NT2/D1 (cell line): Measurements from ENCODE around the gene MEPE.
A peak's percentile ranks its signal among the peaks of the same experiment; 100 is the strongest.

Experiments used
- DNase-seq: peaks from one replicate; pipeline ENCODE4 v3.0.0-alpha.2; 2011; ENCODE audit warnings: low read depth, low spot score
- H3K27me3 ChIP-seq: 2 replicates; pipeline ENCODE4 v1.6.0; 2011; ENCODE audit warnings: mild to moderate bottlenecking; ENCODE audit not compliant: insufficient read length, insufficient read depth
- H3K36me3 ChIP-seq: 2 replicates; pipeline ENCODE4 v1.6.1; 2011; ENCODE audit warnings: mild to moderate bottlenecking, low read length, mixed read lengths; ENCODE audit not compliant: insufficient read depth, insufficient read length
- H3K4me1 ChIP-seq: 2 replicates; pipeline ENCODE4 v1.5.1; 2011; ENCODE audit not compliant: insufficient read depth, insufficient read length
- H3K4me3 ChIP-seq: 2 replicates; pipeline ENCODE4 v1.5.1; 2011; ENCODE audit warnings: low read depth; ENCODE audit not compliant: insufficient read length
- H3K9ac ChIP-seq: 2 replicates; pipeline ENCODE4 v1.6.0; 2011; ENCODE audit warnings: low read depth; ENCODE audit not compliant: insufficient read length
- H3K9me3 ChIP-seq: 2 replicates; pipeline ENCODE4 v1.5.1; 2011; ENCODE audit warnings: mild to moderate bottlenecking, low read length; ENCODE audit not compliant: insufficient read depth
- SUZ12 ChIP-seq: IDR thresholded peaks from 2 replicates; pipeline ENCODE4 v1.6.1; 2011; ENCODE audit not compliant: insufficient read length, insufficient read depth; ENCODE audit errors: extremely low read depth
- YY1 ChIP-seq: IDR thresholded peaks from 2 replicates; pipeline ENCODE4 v1.6.1; 2011; ENCODE audit not compliant: insufficient read length, insufficient read depth
- ZNF274 ChIP-seq: IDR thresholded peaks from 2 replicates; pipeline ENCODE4 v1.6.1; 2011; ENCODE audit warnings: mild to moderate bottlenecking, low read depth, low read length

Gene MEPE

DNA sequence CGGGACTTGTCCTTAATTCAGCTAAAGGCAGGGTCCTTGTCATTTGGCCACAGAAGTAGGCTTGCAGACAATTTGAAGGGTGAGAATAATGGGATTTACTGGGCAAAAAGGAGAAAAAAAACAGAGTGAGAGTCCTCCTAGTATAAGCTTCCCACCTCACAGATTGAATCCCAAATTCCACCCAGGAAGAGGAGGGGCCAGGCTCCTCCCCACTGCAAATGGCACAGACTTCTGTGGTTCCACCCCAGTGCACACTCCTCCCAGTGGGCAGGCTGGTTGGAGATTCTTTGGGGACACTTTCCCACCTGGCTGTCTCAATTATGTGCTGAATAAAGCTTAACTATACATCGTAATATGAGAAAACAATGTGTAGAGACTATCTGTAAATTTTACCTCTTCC lies 31.6 kb downstream of the MEPE start:
- Histone ChIP-seq H3K4me3 (no peak overlapping the region), H3K27me3 (no peaks in the 10 kb centered on the region), H3K9me3 (peaks cover 50% of the 10 kb centered on the region), H3K4me1 (peaks cover 2% of the 10 kb centered on the region), H3K9ac (no peak overlapping the region), H3K36me3 (no peaks in the 10 kb centered on the region)
- no peak for DNase-seq
- no peak for TF ChIP-seq YY1
- TF ChIP-seq ZNF274 = no peak
- TF ChIP-seq SUZ12 = no peak

DNA sequence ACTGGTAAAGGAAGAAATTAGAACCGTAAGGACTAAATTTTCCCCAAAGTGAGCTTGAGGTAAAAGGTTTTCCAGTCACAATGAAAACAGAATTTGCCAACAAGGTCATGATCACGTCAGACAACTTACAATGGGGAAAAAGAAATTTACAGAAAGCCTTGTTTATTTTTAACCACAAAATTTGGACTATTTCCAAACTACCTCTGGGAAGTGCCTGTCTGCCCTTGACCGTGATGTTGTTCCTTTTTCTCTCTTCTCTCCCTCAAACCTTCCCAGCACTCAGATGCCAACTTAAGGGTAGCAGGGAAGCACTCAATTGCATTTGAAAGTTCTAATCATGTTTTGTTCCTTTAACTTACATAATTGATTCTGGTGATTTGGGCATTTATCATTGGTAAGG lies 32.5 kb downstream of the MEPE start:
- H3K4me3 ChIP-seq = no peak overlapping the region
- H3K4me1 ChIP-seq = peaks cover 2% of the 10 kb centered on the region
- TF ChIP-seq YY1 = no peak
- TF ChIP-seq SUZ12 = no peak
- TF ChIP-seq ZNF274 = no peak
- DNase-seq = no peak
- no peaks in the 10 kb centered on the region for H3K27me3 ChIP-seq
- peak overlapping the region; percentile 61 for H3K9ac ChIP-seq
- H3K9me3 ChIP-seq = peaks cover 50% of the 10 kb centered on the region
- H3K36me3 ChIP-seq = no peaks in the 10 kb centered on the region

DNA sequence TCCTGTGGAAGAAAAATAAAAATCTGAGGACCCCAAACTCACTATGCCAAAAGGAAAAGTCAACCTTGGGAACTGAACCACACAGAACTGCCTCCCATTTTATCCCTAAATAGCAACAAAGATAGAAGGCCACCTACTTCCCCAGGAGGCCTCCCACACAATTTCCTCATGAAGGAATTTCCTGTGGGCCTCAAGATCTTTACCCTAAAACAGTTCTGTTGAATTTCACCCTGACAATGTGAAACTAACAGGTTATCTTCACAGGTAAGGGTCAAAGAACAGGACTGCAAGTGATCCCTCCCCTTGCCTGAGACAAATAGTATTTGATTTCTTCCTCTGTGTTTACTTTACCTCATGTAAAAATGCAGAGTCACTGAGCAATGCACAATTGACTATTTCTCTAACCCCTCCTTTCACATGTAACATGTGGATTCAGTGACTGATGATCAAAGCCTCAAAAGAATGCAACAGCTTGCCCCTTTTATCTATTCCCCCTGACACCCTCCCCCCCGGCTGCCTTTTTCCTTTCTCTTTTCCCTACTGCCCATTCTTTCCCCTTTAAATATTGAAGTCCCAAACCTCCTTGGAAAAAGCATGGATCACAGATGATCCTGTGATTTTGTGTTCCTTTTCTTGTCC lies 33.3 kb downstream of the MEPE start:
- peak; percentile 62 for DNase-seq
- H3K4me1 ChIP-seq = peaks cover 2% of the 10 kb centered on the region
- peaks cover 50% of the 10 kb centered on the region for H3K9me3 ChIP-seq
- H3K4me3 ChIP-seq = no peak overlapping the region
- no peaks in the 10 kb centered on the region for H3K27me3 ChIP-seq
- TF ChIP-seq SUZ12 (no peak), ZNF274 (no peak), YY1 (no peak)
- H3K9ac ChIP-seq = peak overlapping the region; percentile 61
- no peaks in the 10 kb centered on the region for H3K36me3 ChIP-seq

GRCh38 chr4:87868522-87868921 lies 35.8 kb downstream of the MEPE start:
- Histone ChIP-seq H3K4me1 (peaks cover 2% of the 10 kb centered on the region), H3K9ac (no peak overlapping the region), H3K36me3 (no peaks in the 10 kb centered on the region), H3K27me3 (no peaks in the 10 kb centered on the region), H3K4me3 (no peak overlapping the region), H3K9me3 (peaks cover 39% of the 10 kb centered on the region)
- no peak for DNase-seq
- TF ChIP-seq YY1 (no peak), SUZ12 (no peak), ZNF274 (no peak)

- TF ChIP-seq ZNF274 (no peak), YY1 (no peak), SUZ12 (no peak)
- no peak for DNase-seq
- H3K9ac ChIP-seq = no peak overlapping the region
These were observed 39.3 kb downstream of the MEPE start for GRCh38 chr4:87872028-87872427.

DNA sequence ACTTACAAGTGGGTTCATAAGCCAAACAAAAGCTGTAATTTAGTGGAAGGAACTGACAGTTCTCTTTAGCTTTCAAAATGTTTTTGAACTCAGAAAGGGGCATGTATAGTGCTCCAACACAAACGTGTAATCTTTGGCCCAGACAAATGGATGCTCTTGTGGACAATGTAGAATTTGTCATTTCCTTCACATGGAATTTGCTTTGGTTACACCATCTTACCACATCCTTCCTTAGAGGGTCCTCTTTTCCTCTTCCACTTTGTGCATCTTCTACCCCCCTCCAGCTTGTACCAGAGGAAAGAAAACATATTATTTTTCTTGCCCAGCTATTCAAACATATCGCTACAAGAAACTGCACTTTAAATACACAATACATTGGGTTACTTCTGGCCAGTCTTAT lies 42.4 kb downstream of the MEPE start:
- Histone ChIP-seq H3K36me3 (no peaks in the 10 kb centered on the region), H3K9ac (no peak overlapping the region), H3K9me3 (no peaks in the 10 kb centered on the region), H3K4me1 (no peaks in the 10 kb centered on the region), H3K4me3 (no peak overlapping the region), H3K27me3 (no peaks in the 10 kb centered on the region)
- TF ChIP-seq SUZ12 (no peak), ZNF274 (no peak), YY1 (no peak)
- no peak for DNase-seq

More at GRCh38 chr4:87872028-87872427, 39.3 kb downstream of the MEPE start:
- H3K36me3 ChIP-seq = no peaks in the 10 kb centered on the region
- no peaks in the 10 kb centered on the region for H3K27me3 ChIP-seq
- no peak overlapping the region for H3K4me3 ChIP-seq
- H3K9me3 ChIP-seq = peaks cover 9% of the 10 kb centered on the region; the same call in 1 of the 2 replicates
- no peaks in the 10 kb centered on the region for H3K4me1 ChIP-seq

DNA sequence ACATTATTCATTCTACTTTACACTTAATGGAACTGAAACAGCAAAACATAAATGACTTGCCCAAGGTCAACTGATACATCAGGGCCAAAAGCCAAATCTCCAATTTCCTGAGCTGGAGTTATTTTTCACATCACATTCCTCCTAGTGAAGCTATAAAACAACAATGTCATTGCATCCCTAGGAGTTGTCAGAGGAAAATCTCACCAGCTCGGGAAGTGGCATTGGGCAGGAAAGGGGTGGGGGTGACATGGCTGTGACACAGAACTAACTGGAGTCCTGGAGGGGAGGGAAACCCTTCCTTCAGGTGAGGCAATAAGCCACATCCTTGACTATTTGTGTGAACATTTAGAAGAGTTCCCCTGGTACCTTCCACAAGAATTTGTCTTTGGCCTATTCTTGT lies 47.3 kb downstream of the MEPE start:
- H3K9ac ChIP-seq = no peak overlapping the region
- H3K27me3 ChIP-seq = no peaks in the 10 kb centered on the region
- no peak for DNase-seq
- no peaks in the 10 kb centered on the region for H3K4me1 ChIP-seq
- TF ChIP-seq SUZ12 (no peak), YY1 (no peak), ZNF274 (no peak)
- H3K9me3 ChIP-seq = no peaks in the 10 kb centered on the region
- H3K4me3 ChIP-seq = no peak overlapping the region
- no peaks in the 10 kb centered on the region for H3K36me3 ChIP-seq

DNA sequence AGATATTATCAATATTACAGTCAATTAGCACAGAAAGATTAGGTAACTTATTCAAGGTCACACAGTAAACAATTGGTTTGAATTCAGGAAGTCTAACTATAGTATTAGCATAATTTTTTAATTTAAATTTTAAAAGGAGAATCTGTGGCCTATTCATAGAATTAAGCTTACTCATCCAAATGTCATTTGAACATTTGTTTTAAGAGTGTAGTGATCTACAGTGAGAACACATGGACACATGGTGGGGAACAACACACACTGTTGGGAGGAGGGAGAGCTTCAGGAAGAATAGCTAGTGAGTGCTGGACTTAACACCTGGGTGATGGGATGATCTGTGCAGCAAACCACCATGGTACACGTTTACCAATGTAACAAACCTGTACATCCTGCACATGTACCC lies 48.3 kb downstream of the MEPE start:
- no peak overlapping the region for H3K9ac ChIP-seq
- no peaks in the 10 kb centered on the region for H3K27me3 ChIP-seq
- TF ChIP-seq YY1 (no peak), SUZ12 (no peak), ZNF274 (no peak)
- H3K4me3 ChIP-seq = no peak overlapping the region
- H3K4me1 ChIP-seq = no peaks in the 10 kb centered on the region
- DNase-seq = no peak
- H3K9me3 ChIP-seq = no peaks in the 10 kb centered on the region
- no peaks in the 10 kb centered on the region for H3K36me3 ChIP-seq
